HPDE6-E6E7 (cell line): ENCODE results near the gene ASPN.
"Not testable (repeated sequence)": the region's sequence is repeated elsewhere in the genome, so short reads cannot be mapped to it uniquely, and the experiment has no call there.

ENCODE experiments used
- DNase-seq: peaks from one replicate; pipeline ENCODE4 v3.0.0; 2011; ENCODE audit warnings: missing footprints; ENCODE audit errors: extremely low spot score

ASPN gene

GRCh38 chr9:92411157-92411556, 71.1 kb downstream of the ASPN start:
- not testable (repeated sequence) for DNase-seq

DNA sequence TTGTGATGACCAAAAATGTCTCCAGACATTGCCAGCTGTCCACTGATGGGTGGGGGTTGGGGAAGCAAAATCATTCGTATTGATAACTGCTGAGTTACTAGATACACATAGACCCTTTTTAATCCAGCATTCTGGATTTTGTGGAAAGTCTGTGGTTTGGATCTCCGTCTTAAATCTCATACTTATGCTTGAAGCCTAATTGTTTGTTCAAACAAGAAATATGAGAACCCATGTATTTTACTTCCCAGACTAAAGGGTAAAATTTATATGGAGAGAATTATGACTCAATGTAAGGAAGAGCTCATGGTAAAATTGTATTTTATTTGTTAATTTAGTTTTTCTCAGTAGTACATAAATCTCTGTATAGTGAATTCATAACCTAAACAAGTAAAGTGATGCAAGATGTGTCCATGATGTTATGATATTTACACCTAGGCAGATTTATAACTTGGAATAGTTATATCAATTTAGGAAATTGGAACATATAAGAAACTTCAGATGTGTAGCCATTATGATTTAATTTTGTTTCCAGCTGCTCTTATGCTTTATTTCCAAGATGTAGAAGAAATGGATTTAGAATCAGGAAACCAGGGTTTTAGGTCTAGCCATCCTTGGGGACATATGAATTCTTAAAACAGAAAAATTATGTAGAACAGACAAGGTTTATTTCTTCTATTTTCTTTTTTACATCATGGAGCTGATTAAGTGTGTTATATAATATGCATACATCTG, 73.4 kb downstream of the ASPN start:
- no peak for DNase-seq

GRCh38 chr9:92407818-92408217, 74.5 kb downstream of the ASPN start:
- no peak for DNase-seq

- no peak for DNase-seq
Observed at GRCh38 chr9:92406477-92406876, 75.8 kb downstream of the ASPN start.
